Right ventricle myocardium superior (tissue), 1 donor: Measurements from ENCODE around the gene THTPA. TPM values are rescaled to one million over a fixed set of nuclear protein-coding genes. Genes with fewer than 3 reads are reported as not detected.
"Not testable (repeated sequence)": the region's sequence is repeated elsewhere in the genome, so short reads cannot be mapped to it uniquely, and the experiment has no call there.

Source experiments
- ATAC-seq: fragments of 200-7000 bp; cut with Tn5 transposase; one replicate; pipeline ENCODE4 v1.9.1; 2020; ENCODE audit warnings: mild to moderate bottlenecking; ENCODE audit not compliant: poor library complexity
- DNase-seq: peaks from one replicate; pipeline ENCODE4 v3.0.0-alpha.2; 2020
- intact Hi-C: fragments of 100-400 bp; cut with DNase I; formaldehyde crosslinking; loops from one replicate; pipeline ENCODE4 v1.11.2; 2022
- total RNA-seq: library from RNA; stranded (reverse); fragmentation: NEBNext Ultra II Directional; extraction: Animal tissue kit (Norgen Biotek cat#: 25700); gene quantifications from one replicate; pipeline ENCODE4 v1.2.1, GENCODE V29; 2021
- donor health status: DM: no; HTN: yes; CAD: no; lungs with severe emphysema.

Gene THTPA
- total RNA-seq, 1 donor from 2014 or later, result 15.4 TPM

DNA sequence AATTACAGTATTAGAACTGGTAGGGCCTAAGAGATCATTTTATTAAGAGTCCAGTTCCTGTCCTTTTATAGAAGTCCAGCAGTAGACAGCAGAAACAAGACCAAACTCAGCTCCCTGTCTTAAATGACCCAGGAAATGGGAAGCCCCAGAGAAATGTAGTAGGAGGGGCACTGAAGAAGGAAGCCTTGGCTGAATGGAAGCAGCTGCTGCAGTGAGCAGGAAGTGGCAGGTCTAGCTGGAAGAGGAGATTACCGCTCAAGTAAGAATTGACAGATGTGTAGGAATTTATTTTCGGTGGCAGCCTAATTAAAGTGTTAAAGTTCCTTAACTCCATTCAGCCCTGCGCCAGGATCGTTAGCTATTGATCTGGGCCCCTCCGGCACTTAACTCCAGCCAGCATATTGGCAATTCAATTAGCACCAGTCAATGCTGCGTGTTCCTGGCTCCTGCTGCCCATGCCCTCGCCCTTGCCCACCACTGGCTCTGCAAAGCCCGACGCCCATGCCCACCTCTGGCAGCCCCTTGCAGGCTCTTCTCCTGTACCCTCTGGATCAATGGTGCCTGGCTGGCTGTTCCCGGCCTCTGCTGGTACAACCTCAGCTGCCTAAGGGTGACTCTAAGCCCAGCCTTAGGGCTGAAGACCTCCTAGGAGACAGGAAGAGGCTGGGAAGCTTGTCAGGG lies 25.6 kb upstream of the THTPA start:
- no peak for DNase-seq
- ATAC-seq, result no peak
- intact Hi-C loops, result no loop called here

- no peak for DNase-seq
- intact Hi-C loops, result no loop called here
Observed at GRCh38 chr14:23531391-23531790, 24.7 kb upstream of the THTPA start.

GRCh38 chr14:23532658-23533057 lies 23.4 kb upstream of the THTPA start:
- intact Hi-C loops, result no loop called here
- DNase-seq (no peak), ATAC-seq (no peak)

More at GRCh38 chr14:23531391-23531790, 24.7 kb upstream of the THTPA start:
- ATAC-seq, result no peak

GRCh38 chr14:23533652-23534435 lies 22.2 kb upstream of the THTPA start:
- DNase-seq (no peak), ATAC-seq (no peak)
- intact Hi-C loops, result no loop called here

DNA sequence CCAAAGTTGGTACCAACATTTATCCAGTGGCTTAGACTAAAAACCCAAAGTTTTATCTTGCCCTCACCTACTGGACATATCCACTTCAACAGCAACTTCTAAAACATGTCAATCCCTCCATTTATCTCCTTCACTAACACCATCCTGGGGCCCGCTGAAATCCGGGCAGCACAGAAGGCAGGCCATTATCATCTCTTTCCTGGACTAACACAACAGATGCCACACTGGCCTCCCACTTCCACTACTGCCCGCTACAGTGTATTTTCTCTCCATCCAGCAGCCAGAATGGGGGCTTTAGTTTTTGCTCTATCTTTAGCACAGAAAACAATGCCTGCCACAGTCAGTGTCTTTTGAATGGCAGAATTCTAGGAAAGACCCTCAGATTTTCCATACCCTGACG lies 20.1 kb upstream of the THTPA start:
- intact Hi-C loops, result no loop called here
- ATAC-seq, result no peak
- DNase-seq, result no peak

DNA sequence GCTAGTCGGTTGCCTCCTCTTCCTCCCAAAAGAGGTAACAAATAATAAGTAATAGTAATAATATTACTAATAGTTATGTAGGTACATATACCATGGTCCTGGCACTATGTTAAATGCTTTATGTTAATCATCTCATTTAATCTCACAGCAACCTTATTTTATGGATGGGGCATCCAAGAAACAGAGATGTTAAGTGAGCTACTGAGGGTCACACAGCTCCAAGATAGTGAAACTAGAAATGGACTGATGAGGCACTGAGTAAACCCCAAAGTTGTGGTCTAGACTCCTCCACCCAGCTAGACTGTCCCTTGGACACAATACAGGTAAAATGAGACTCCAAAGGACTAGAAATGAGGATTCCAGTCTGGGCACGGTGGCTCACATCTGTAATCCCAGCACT lies 19.6 kb upstream of the THTPA start:
- ATAC-seq (no peak), DNase-seq (no peak)
- intact Hi-C loops, result no loop called here

DNA sequence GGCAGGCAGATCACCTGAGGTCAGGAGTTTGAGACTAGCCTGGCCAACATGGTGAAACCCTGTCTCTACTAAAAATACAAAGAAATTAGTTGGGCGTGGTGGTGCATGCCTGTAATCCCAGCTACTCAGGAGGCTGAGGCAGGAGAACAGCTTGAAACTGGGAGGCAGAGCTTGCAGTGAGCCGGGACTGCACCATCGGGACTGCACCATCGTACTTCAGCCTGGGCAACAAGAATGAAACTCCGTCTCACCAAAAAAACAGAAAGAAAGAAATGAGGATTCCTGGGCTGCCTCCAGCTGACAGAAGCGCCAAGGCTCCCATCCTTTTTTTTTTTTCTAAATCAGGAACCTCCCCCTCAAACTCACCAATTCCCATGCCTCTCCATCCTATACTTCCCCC lies 19.2 kb upstream of the THTPA start:
- intact Hi-C loops, DNase-seq, ATAC-seq: not testable (repeated sequence)

DNA sequence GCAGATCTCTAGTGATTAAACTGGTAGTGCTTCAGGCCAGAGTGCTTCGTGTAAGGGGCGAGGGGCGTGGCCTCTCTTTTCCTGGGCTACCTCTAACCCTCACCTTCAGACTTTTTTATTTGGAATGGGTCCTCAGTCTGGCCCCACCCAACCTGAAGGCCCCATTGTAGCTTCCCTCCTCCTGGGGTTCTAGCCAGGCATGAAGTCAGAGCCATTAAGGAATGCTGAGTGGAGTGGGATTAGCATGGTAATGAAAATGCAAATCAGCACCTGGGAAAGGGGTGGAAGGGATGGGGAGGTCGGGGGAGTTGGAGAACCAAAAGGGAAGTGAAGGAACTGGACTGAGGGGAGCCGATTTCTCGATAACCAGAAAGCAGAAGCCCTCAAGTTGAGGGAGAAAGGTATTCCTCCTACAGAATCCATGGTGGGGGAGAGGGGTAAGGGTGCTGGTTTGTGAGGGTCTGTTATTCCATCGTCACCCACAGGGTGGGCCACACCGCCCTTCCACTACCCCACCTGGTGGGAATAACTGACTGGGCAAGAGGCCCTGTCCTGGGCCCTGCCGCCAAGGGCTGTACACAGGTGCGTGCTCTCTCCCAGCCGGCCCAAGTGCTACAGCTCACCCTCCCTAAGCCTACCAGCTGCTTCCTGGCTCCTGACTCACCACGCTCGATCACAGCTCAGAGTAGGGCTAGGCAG lies 18.6 kb upstream of the THTPA start:
- no peak for DNase-seq
- intact Hi-C loops, result no loop called here
- ATAC-seq, result no peak

DNA sequence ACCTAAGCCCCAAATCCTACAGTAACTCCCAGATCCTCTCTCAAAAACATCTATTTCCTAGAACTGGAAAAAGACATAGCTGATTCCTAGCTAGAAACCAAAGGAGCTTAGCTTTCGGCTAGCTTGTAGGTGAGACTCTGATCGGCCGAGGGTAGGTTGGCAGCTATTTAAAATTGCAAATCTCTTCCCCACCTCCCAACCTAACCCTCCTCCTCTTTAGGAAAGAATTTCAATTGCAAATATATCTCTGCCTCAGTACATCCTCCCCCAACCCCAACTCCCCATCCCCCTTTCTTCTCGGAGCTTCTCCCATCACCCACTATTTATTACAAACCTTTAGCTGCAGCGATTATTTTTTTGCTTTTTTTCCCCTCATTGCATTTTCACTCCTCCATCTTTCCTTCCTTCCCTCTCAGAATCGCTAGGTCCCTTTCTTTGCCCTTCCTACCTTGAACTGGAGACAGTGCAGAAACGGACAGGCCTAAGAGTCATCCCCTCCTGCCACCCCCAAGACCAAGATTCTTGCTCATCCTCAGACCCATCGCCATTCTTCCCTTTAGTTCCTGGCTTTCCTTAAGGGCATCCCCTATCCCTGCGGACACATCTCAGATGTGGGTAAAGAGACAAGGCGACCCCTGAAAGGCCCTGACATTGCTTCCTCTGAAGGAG lies 17.9 kb upstream of the THTPA start:
- ATAC-seq (no peak), DNase-seq (no peak)
- intact Hi-C loops, result no loop called here

- ATAC-seq (peak; percentile 83), DNase-seq (peak; percentile 71)
- intact Hi-C loops, result no loop called here
Observed at GRCh38 chr14:23538785-23539184, 17.3 kb upstream of the THTPA start.

DNA sequence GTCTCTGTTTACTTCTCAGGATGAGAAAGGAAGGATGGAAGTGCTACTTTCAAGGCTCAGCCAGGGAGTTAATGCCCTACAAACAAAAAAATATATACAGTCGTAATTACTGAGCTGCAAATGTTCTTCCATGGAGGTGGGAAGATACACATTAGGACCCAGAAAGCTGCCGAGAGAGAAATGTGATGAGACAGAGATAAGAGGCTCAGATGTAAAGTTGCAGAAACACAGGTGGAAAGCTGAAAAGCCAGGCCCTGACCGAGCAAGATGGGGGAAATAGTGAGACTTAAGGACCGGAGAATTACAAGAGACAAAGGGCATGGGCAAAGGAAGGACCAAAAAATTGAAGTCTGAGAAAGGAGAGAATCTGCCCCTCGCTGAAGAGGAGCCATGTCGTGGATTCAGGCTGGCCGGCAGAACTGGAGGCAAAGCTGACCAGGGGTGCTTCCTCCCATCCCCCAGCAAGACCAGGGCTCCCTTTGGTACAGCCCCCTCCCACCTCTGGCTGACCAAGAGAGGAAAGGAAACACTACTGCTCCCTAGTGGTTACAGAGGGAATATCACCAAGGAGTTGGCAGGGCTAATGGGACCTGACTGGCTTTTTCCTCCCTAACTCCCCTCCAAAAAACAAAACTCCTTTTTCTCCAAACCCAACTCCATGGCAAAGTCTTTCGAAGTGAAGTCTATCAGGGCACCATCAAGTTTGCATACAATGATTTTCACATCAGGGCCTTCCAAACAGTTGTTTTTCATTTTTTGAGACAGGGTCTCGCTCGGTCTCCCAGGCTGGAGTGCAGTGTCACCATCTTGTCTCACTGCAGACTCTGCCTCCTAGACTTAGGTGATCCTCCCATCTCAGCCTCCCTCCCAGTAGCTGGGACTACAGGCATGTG lies 16.6 kb upstream of the THTPA start:
- ATAC-seq (peak; percentile 67), DNase-seq (no peak)
- intact Hi-C loops, result no loop called here

DNA sequence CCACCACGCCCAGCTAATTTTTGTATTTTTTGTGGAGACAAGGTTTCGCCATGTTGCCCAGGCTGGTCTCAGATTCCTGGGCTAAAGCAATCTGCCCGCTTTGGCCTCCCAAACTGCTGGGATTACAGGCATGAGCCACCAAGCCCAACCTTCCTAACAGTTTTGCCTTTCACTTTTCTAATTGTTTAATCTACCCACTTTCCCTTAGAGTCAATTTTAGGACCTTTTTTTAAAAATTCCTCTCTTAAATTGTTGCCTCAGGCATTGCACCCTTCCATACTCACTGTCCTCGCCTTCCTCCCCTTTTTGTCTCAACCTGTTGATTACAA lies 16.0 kb upstream of the THTPA start:
- ATAC-seq, result no peak

DNA sequence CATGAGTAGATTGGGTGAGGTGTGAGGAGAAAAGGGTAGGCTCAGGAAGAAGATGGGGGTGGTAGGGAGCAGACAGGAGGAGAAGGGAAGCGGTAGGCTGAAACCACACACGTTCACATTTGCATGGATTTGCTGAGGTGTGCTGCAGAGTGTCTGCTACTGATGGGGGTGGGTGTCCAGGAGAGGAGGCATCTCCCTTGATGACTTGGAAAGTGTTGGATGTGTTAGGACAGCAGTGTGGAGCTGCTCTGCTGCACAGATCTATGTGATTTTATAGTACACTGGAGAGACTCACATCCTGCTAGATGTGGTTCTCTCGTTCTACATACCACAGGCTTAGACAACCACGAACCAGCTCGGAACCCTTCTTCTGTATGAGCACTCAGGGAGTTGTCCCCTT lies 13.8 kb upstream of the THTPA start:
- intact Hi-C loops, result no loop called here
- no peak for DNase-seq
- no peak for ATAC-seq

More for the DNA sequence above, 16.0 kb upstream of the THTPA start:
- DNase-seq, result no peak
- intact Hi-C loops, result no loop called here

DNA sequence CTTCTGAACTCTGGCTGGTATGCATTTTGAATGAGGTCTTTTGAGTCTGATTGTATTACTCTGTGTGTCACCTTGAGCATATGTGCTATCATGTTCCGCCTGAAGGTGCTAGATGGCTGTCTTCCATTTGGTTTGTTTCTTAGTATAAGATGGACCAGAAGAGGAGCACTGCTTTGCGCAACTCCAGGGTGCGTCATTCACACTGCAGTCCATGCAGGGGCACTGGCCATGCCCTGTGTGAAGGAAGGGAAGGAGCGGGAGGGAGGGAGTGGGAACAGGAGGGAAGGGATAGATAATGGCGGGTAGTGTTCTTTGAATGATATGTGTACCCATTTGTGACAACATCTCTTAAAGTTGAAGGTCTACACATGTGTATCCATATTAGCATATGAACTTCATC lies 12.7 kb upstream of the THTPA start:
- no peak for ATAC-seq
- intact Hi-C loops, result no loop called here
- DNase-seq, result no peak

DNA sequence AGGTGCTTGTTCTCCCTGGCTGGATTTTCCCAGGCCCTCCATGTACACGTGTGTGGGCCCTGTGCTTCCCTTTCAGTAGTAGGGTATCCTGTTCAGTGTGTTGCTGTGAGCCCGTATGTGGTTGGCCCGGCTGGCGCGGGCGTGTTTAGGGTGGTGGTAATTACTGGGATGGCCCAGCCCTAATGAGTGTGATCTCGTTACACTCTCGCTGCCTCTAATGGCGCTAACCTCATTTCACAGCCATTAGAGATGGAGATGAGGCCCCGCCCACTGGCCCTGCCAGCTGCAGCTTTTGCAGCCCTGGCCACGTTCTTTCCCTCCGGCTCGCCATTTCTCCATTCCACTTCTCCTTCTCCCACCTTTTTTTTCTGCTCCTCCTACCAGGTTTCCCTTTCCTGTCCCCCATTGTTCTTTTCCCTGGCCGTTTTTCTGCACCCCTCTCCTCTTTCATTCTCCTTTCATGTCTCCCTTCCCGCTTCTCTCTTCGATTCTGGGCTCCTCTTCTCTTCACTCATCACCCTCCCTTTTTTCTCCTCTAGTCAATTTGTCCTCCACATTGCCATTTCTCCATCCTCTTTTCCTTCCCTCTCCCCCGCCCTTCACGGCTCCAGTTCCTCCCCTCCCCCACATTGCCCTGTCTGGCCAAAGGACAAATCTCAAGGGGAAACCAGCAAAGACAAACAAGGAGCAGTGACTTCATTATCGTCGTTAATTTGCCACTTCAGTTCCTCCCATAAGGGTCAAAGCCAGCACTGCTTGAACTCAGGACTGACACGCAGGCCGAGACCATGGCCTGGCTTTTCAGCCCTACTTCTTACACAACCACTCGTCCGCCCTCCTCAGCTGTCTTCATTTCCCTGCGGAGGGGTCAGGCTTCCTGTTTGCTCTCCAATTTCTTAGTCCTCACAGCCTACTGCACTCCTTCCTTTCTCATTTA lies 11.3 kb upstream of the THTPA start:
- ATAC-seq (peak; percentile 90), DNase-seq (peak; percentile 73)
- intact Hi-C loops, result no loop called here

DNA sequence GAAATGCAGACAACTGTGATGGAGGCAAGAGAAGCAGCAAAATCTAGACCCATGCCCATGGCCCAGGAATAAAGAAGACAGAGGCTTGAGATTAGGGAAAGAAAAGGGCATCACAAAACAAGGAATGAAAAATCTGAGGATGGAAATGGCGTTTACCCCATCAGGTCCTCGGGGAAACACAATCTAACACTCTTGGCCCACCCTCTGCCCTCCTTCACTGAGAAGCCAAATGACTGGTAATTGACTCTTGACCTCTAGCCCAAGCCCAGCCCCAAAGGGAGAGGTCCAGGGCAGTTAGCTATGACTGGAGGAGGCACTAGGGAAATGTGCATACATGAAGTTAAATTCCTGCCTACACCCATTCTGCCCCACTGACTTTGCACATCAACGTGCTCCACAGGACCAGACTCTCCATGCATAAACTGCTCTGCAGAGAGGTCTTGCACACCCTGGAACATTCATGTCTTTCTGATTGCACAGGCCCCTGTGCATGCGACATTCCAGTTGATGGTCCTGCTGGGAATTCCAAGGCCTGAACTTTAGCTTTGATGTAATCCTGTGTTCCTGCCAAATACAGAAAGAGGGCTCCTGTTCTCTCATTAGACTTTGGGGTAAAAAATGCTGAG lies 10.2 kb upstream of the THTPA start:
- no peak for DNase-seq
- no peak for ATAC-seq
- intact Hi-C loops, result no loop called here

- intact Hi-C loops, result no loop called here
- no peak for ATAC-seq
- no peak for DNase-seq
Observed at GRCh38 chr14:23546450-23547035, 9.5 kb upstream of the THTPA start.
